NCI-H146 (cell line): ENCODE measurements around the gene MICAL2.

Source experiments
- DNase-seq: peaks from one replicate; lab custom pipeline; 2025; lab: John Stamatoyannopoulos, UW

MICAL2 gene

GRCh38 chr11:12272821-12273617, 162.6 kb downstream of the MICAL2 start:
- no peak for DNase-seq

GRCh38 chr11:12273618-12273995, 163.2 kb downstream of the MICAL2 start:
- DNase-seq = no peak

- no peak for DNase-seq
These were observed 163.7 kb downstream of the MICAL2 start for GRCh38 chr11:12274056-12274455.

GRCh38 chr11:12274558-12275197, 164.3 kb downstream of the MICAL2 start:
- DNase-seq = no peak

GRCh38 chr11:12275818-12276217, 165.4 kb downstream of the MICAL2 start:
- DNase-seq = peak; percentile 55

GRCh38 chr11:12276356-12276755, 166.0 kb downstream of the MICAL2 start:
- peak; percentile 96 for DNase-seq

- DNase-seq = no peak
These were observed 166.6 kb downstream of the MICAL2 start for GRCh38 chr11:12276831-12277475.

- peak; percentile 49 for DNase-seq
These were observed 168.6 kb downstream of the MICAL2 start for GRCh38 chr11:12278766-12279671.

GRCh38 chr11:12279672-12280108, 169.3 kb downstream of the MICAL2 start:
- no peak for DNase-seq

- peak; percentile 87 for DNase-seq
These were observed 169.9 kb downstream of the MICAL2 start for GRCh38 chr11:12280199-12280837.

- no peak for DNase-seq
These were observed 170.6 kb downstream of the MICAL2 start for GRCh38 chr11:12280838-12281565.

- peak; percentile 78 for DNase-seq
These were observed 171.4 kb downstream of the MICAL2 start for GRCh38 chr11:12281571-12282478.

GRCh38 chr11:12282676-12283075, 172.3 kb downstream of the MICAL2 start:
- no peak for DNase-seq

GRCh38 chr11:12284316-12285050, 174.1 kb downstream of the MICAL2 start:
- no peak for DNase-seq

- DNase-seq = no peak
These were observed 174.7 kb downstream of the MICAL2 start for GRCh38 chr11:12285106-12285505.

GRCh38 chr11:12285811-12286222, 175.4 kb downstream of the MICAL2 start:
- DNase-seq = no peak

- no peak for DNase-seq
These were observed 176.2 kb downstream of the MICAL2 start for GRCh38 chr11:12286606-12287005.

GRCh38 chr11:12287009-12287373, 176.6 kb downstream of the MICAL2 start:
- no peak for DNase-seq
